HG03342 (cell line): ENCODE results near the gene NRXN3.

Experiments
- ATAC-seq: cut with Tn5 transposase; IDR thresholded peaks from one replicate; pipeline ENCODE4 v1.9.1; 2021; ENCODE audit warnings: mild to moderate bottlenecking, moderate library complexity; ENCODE audit not compliant: unreplicated experiment

Gene NRXN3

DNA sequence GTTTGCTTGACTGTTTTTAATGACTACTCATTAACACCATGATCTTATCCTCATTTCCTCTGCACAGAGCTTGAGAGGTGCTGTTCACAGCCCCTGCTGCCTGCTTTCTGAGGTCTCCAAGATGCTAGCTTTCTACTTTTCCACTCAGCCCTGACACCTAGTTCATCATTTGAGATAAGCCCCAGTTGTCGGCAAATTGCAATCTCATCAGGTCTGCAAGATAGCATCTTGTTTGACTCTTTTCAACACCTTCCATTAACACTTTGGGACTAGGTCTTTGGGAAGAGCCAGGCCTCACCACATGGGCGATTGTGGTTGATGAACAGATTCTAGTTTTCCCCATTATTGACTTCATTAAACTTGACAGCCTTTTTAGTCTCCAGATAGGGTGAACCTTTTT, 1136.4 kb downstream of the NRXN3 start:
- no peak for ATAC-seq

DNA sequence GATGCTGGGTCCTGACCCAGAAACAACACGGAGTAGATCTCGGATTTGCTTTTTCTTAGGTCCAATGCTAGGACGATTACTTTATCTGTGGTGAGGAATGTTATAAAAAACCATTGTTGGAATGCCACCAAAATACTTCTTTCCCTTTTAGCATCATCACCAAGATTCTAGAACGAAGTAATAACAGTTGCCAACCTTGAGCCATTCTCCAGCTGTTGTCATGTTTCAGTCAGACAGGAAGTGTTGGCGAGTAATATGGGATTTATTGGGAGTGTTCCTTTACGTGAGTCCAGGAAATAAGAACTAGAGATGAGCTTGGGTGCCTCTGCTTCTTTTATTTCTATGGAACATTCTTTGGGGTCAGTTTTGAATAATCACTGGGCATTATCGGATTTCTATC, 1148.2 kb downstream of the NRXN3 start:
- no peak for ATAC-seq

DNA sequence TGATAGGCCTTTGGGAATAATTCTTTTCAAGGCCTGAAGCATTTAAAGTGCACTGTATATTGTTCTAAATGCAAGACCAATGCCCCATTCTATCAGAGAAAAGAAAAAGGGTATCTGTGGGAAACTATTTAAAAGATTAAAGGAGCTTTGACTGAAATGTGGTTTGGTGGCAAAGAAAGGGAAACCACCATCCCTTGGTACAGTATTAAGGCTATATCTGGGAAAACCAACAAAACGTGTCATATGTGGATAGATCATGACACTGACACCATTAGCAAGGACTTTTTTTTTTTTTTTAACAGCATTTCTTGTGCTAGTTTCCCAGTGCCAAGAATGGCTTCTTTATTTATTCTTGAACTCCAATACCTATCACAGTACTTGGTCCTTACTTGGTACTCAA, 1150.4 kb downstream of the NRXN3 start:
- no peak for ATAC-seq

DNA sequence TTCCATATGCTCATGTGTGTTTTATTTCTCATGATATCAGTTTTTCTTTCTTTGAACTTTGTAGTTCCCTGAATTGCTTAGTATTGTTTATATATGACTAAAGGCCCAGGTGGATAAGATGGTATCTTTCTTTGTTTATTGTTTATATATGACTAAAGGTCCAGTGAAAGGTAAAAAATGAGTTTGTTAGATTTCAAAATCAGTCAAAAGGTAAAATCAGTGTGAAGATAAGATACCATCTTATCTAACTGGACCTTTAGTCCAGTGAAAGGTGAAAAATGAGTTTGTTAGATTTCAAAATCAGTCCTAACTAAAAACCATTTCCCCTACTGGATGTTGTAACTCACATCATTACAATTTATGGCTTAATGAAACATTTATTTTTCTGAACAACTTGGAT, 1150.9 kb downstream of the NRXN3 start:
- ATAC-seq, result no peak

DNA sequence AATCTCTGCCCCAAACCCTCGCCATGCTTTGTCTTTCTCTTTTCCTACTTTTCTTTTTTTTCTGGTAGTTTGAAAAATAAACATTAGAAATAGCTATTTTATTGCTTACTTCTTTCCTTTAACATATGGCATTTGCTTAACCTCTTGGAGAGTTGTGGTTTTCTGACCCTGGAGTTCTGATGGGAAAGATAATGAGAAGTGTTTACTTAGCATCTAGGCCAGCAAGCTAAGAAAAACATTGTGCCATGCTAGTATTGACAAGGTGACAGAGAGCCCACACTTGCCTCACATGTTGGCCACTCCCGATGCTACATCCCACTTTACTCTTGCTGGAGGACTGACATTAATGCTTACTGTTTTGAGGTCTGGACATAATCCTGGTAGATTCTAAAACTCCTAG, 1154.9 kb downstream of the NRXN3 start:
- ATAC-seq, result no peak

DNA sequence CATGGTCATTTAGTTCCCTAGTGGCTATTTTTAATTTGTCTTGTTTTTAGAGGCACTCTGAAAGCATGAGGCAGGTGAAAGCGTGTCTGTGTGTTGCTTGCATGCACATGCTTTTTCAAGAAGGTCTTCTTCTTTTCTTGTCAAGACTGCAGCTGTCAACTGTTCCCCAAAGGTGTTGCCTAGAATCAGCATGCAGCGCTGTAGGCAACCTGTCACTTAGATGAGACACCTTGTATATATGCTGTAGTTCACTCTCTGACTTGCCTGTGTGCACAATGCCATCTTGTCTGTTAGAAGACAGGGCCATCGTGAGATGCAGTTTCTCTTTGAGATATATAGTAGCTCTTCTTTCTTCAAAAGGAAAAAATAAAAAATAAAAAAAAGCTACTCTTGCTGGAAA, 1155.4 kb downstream of the NRXN3 start:
- ATAC-seq, result no peak

DNA sequence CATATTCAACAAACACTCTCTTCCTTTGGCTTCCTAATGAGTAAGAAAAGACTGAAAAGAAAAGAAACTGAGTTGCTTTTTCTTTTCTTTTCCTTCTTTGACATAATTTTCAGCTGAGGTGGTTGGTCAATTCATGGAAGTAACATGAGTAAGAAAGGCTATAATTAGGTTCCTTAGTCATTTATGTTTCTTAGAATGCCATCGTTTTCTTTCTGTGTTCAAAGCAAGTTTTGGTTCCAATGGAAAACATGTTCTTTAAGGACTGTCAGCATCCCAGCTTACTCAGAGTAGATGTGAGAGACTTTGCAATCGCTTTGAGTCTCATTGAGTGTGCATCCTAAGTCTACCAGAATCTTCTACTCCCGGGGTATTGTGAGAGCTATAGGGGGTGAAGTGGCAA, 1158.7 kb downstream of the NRXN3 start:
- ATAC-seq, result no peak

DNA sequence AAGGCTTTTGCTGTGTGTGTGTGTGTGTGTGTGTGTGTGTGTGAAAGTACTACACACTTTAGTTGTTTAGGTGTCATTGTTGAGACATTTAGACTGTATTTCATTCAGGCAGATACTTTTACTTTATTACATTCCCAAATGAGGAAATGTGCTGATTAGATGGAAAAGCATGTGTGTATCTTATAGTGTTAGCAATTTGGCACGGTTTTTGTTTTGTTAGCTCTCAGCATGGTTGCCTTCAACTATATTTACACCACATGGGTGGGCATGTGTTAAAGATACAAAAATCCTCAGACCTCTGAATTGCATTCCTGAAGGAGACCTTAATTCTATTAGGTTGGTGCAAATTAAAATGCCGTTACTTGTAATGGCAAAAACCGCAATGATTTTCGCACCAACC, 1161.7 kb downstream of the NRXN3 start:
- ATAC-seq, result no peak

DNA sequence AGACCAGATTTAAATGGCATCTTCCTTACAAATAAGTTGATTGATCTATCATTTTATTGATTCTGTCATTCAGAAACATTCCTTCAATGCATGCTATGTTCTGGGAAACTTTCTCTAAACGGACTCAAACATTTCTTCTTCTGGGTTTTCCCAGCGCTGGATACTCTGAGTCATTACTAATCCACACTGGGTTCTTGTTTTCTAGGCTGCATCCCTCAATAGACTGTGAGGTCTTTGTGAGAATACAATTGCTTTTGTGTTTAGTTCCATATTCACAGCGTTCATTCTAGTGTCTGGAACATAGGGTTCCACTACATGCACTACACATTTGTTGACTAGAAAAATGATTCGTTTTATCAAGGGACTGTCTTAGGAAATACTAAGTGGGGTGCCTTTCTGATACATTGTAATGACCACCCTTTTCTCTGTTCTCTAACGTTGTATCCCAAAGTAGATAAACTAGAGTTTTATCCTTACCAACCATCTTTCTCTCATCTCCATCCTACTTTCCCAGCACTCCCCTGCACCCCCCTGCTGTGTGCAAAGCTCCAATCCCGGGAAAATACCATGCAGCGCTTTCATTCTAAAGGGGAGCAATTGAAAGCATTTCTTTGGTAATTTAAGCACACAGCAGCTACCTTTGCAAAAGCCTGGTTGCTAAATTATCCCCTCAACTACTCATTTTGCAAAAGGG, 1162.5 kb downstream of the NRXN3 start:
- no peak for ATAC-seq

DNA sequence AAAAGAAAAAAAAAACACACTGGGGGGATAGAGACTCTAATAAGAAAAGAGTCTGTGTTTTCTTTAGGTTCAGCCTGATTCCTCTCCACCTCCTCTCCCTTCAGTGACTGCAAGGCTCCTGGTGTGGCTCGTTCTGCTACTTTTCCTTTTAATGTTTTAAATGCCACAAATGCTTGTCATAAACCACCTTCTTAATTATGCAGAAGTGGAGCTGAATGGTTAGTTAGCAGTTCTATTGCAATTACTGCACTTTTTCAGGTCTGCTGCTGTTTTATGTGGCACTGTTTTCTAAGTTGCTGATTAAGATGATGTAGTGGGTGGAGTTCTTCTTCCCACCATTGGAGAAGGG, 1163.0 kb downstream of the NRXN3 start:
- no peak for ATAC-seq

DNA sequence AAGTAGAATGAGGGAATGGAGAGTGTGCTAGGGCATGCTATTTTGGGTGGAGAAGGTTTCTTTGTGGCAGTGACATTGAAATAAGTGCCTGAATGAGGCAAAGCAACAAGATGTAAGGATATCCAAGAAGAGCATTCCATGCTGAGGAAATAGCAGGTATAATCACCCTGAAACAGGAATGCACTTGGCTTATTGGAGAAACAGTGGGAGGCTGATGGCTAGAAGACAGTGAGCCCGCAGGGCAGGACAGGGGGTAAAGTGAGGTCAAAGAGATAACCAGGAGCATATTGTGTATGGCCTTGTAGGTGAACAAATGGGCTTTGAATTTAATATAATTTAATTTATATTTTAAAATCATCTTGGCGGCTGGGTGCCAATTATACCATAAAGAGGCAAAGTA, 1164.1 kb downstream of the NRXN3 start:
- ATAC-seq, result no peak

DNA sequence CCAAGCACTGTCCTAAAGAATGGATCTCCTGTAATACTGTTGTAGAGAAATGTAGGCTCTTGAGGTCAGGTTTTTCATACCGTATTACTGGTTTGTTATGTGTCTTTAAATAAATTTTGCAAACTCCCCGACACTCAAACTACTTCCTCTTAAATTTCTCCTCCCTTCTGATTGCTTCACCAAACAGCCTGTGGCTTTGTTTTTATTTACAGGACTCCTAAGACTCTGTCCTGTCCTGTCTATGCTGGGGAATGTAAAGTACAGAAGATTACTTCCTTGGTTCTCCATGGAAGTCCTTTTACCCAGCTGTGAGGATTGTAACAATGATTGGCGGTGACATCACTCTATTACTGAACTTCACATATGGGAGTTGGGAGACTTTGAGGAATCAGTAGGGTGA, 1167.6 kb downstream of the NRXN3 start:
- no peak for ATAC-seq

DNA sequence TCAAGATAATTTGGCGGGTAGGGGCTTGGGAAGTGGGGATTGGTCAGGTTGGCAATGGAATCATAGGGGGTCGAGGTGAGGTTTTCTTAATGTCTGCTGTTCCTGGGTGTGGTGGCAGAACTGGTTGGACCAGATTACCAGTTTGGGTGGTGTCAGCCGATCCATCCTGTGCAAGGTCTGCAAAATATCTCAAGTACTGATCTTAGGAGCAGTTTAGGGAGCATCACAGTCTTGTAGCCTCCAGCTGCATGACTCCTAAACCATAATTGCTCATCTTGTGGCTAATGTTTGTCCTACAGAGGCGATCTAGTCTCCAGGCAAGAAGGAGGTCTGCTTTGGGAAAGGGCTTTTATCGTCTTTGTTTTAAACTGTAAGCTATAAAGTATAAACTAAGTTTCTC, 1172.8 kb downstream of the NRXN3 start:
- ATAC-seq, result no peak

DNA sequence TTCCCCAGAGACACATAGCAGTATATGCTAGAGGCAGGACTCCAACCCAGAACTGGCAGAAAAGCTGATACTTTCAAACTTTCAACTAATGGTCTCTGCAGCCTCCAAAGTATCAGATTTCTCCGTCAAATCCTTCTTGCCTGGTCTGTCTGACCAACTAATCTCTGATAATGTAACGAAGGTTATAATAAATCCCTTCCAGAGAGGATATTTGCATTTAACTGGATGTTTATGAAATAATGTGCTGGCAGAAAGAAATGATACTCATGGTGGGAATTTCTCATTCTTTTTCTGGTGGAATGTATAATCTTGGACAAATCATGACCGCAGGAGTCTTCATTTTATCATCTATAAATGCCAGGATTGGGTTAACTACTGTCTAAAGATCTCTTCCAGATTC, 1180.8 kb downstream of the NRXN3 start:
- no peak for ATAC-seq

DNA sequence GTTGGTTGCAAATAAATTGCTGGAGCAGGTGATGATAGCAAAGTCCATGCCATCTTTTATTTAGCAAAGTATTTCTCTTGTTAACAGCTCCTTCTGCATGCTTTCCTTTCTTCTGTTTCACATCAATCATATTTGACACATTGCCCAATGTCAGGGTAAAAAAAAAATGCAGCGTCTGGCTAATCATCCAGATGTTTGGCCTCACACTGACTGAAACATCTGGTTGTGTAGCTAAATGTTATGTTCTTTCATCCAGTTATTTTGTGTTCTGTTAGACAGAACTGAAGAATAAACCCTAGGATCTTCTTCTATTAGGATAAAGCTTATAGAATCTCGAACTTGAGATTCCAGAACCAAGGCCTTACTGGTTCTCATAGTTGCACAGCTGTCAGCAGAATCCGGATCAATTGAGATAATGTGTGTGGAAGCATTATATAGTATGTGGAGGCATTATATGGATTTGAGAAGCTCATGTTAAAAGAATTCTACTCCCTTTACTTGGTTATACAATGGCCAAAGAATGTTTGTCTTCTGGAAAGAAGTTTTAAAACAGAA, 1182.0 kb downstream of the NRXN3 start:
- ATAC-seq, result no peak

DNA sequence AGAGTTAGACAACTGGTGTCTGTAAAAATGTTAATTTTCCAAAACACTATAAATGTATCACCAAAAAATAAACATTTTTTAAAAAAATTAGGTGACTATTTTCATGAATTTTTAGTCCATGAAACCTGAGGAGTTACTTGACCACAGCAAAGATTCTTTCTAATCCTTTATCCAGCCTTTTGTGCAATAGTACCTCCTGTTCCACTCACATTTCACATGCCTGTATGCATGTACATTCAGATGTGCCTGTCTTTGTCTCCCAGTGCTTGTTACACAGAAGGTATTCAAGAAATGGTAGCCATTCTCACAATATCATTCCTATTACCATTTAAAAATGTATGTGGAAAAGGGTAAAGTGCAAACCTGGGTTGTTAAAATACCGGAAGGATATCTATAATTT, 1184.2 kb downstream of the NRXN3 start:
- no peak for ATAC-seq

DNA sequence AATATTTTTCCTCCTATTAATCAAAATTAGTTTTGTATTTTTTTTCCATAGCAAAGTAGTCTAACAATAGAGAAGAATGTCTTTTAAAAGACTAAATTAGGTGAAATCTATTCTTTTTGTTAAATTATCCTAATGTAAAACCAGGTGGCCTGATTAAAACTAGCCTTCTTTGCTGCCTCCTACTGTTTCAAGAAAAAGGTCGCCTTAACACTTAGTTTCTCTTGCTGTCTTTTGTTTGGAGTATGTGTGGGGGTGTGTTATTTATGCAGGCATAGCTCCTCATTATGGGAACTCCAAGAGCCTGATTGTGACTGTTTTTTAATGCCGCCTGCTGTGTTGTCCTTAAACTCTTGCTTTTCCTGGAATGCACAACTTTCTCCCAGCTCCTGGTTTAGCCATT, 1185.9 kb downstream of the NRXN3 start:
- no peak for ATAC-seq

DNA sequence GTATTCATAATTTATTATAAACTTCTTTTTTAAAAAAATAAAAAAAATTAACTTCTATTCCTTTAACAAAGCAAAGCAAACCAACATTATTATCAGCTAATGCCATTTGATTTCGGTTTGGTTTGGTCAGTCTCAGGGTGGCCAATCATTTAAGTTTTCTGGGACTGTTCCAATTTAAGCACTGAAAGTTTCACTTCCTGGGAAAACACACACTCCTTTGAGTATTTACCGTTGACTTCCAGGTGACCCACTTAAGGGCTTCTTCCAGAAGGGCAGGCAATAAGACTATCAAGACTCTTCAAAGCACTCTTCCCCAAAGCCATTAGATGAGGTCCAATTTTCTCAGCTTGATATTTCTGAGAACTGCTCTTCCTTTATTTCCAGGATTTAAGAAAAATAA, 1187.1 kb downstream of the NRXN3 start:
- ATAC-seq, result no peak

DNA sequence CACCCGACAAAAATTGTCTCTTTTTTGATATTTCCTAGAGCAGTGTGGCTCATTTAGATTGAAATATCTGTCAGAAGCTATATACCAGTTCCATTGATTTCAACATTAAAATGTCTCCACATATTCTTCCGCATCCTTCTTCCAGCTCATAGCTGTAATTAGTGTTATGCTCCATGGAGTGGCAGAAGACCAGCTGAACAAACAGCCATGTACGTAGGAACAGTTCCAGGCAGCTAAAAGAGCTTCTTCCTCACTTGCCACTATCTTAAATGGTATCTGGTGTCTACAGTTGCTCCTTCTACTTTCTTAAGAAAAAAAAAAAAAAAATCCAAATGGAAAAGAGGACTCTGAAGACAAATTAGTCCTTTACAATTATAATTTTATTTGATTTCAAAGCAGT, 1193.1 kb downstream of the NRXN3 start:
- ATAC-seq, result no peak

DNA sequence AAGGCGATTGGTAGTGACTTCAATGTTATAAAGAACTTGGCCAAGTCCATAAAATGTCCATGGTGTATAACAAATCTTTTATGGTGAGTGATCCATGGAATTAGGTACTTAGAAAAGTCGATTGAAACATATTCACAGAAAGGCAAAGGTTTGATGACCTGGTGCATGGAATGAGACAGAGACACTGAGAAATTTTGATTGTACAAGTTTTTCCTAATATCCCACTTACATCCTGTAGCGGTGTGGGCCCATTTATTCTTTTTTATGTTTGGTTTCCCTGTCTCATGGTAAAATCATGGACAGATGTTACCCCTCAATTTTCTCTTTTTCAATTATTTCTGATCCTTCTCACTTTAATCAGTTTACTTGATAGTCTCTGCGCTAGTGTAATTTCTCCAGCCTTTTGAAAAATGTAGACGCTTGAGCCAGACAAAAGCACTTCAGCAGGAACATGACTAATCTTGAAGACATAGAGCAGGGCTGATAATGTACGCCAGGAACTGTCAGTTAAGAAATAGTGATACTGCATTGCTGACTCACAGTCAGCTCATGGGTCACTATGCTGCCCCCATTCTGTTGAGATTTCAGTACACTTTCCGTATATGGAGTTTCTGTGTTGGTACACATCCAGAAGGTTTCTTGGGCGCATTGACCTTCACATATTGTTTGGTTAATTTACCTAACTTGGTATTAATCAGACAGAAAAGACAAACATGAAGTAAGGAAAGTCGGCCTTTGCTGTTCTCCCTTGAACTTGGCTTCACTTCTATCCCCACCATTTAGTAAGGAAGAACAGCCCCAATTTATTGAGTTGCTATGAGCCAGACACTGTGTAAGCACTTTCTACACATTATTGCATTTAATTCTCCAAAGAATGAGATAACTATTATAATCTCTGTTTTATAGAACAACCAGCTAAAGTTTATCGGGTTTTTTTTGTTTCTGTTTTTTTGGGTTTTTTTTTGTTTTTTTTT, 1199.5 kb downstream of the NRXN3 start:
- ATAC-seq, result no peak

DNA sequence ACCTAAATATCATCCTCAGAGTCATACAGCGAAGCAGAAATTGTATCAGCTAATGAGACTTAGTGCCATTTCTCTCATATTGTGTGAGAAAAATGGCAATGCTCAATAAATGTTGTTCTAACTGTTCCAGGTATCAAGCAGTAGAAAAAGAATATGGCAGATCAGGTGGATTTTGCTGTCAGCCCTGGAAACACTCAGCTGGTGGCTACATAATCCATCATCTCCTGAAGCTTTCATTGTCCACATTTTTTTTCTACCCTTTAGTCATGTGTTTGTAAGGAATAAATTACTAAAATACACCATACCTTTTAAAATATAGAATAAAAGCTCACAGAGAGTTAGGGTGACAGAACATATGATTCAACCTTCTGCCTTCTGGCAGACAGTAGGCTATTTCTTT, 1200.8 kb downstream of the NRXN3 start:
- ATAC-seq, result no peak

DNA sequence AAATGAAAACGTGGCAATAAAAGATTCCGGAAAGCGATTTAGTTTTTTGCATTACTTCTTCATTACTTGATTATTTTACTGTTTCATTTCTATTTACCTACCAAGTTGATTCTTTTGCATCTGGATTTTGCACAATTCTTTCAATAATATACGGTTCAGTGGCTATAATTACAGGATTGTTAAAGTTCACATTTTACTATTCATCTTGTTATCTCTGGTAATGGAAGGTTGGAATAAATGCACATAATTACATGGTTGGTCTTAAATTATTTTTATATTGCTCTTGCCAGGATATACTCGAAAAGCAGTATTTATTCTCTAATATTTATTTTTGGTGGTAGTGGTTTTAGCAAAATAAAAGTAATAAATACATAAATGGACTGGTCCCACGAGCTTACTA, 1203.3 kb downstream of the NRXN3 start:
- ATAC-seq, result no peak
